Karpas-422 (cell line): Measurements from ENCODE around the gene CGN. TPM values are rescaled to one million over a fixed set of nuclear protein-coding genes. Genes with fewer than 3 reads are reported as not detected.

Experiments used
- DNase-seq: peaks from one replicate; pipeline ENCODE4 v3.0.0-alpha.2; 2015
- H2AFZ ChIP-seq: fragments of 200-600 bp; sonication (generic); 2 replicates; pipeline ENCODE4 v1.6.1; 2014; ENCODE audit warnings: antibody characterized with exemption, low read length, mixed read lengths
- H3K27ac ChIP-seq: fragments of 200-600 bp; sonication (generic); 2 replicates; pipeline ENCODE4 v1.5.1; 2014; ENCODE audit warnings: mild to moderate bottlenecking, low read length, moderate library complexity
- H3K27me3 ChIP-seq: fragments of 200-600 bp; sonication (generic); 2 replicates; pipeline ENCODE4 v1.6.1; 2014; ENCODE audit warnings: low read length, mixed read lengths
- H3K36me3 ChIP-seq: fragments of 200-600 bp; sonication (generic); 2 replicates; pipeline ENCODE4 v1.6.1; 2014; ENCODE audit warnings: low read length, mixed read lengths; ENCODE audit not compliant: insufficient read depth
- H3K4me1 ChIP-seq: fragments of 200-600 bp; sonication (generic); 2 replicates; pipeline ENCODE4 v1.6.1; 2014; ENCODE audit warnings: mild to moderate bottlenecking, low read length, mixed read lengths
- H3K4me2 ChIP-seq: fragments of 200-600 bp; sonication (generic); 2 replicates; pipeline ENCODE4 v1.6.1; 2014; ENCODE audit warnings: low read length, low read depth, mild to moderate bottlenecking; ENCODE audit not compliant: poor library complexity, severe bottlenecking
- H3K4me3 ChIP-seq: fragments of 200-600 bp; sonication (generic); 2 replicates; pipeline ENCODE4 v1.5.1; 2014; ENCODE audit warnings: mild to moderate bottlenecking, antibody characterized with exemption, low read length, mixed read lengths
- H3K79me2 ChIP-seq: fragments of 200-600 bp; sonication (generic); 2 replicates; pipeline ENCODE4 v1.6.1; 2014; ENCODE audit warnings: mild to moderate bottlenecking, low read length, mixed read lengths
- H3K9ac ChIP-seq: fragments of 200-600 bp; sonication (generic); 2 replicates; pipeline ENCODE4 v1.6.0; 2014; ENCODE audit warnings: low read length
- H3K9me2 ChIP-seq: fragments of 200-600 bp; sonication (generic), shearing (Covaris generic); replicated peaks from 2 replicates; pipeline ENCODE4 v1.6.0; 2014; ENCODE audit warnings: mild to moderate bottlenecking, low read length, moderate library complexity; ENCODE audit not compliant: insufficient read depth
- H3K9me3 ChIP-seq: fragments of 300-700, 200-600 bp; sonication (generic); 2 replicates; pipeline ENCODE4 v1.6.1; 2014; ENCODE audit warnings: low read length, mixed read lengths
- H4K20me1 ChIP-seq: fragments of 200-600 bp; sonication (generic); 2 replicates; pipeline ENCODE4 v1.6.1; 2014; ENCODE audit warnings: mild to moderate bottlenecking, antibody characterized with exemption, low read length, low read depth; ENCODE audit not compliant: insufficient read depth
- total RNA-seq: library from RNA; depleted of rRNA; stranded (reverse); fragments of >200 nt; shearing (Covaris generic); gene quantifications from 2 replicates; pipeline ENCODE4 v1.2.3, GENCODE V29; 2014; ENCODE audit warnings: low replicate concordance

CGN gene
- total RNA-seq, 1 experiment from 2014 or later, result not detected

DNA sequence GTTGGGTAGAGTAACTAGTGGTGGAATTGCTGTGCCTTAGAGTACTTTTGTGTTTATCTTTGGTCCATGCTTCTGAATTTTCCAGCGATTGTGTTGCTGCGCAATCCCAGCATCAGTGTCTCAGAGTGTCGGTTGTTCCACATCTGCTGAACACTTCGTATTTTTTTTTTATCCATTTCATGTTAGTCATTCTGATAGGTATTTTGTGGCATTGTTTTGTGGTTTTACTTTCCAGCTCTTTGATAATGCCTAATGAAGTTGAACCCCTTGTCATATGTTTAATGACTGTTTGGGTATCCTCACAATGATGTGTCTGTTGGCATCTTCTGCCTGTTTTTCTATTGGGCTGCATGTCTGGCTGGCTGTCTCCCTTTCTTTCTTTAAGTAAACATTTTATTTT is 42.5 kb downstream of the CGN start:
- Histone ChIP-seq H3K9me2 (no peaks in the 10 kb centered on the region), H4K20me1 (no peaks in the 10 kb centered on the region), H3K36me3 (no peaks in the 10 kb centered on the region), H3K9ac (no peak overlapping the region), H2AFZ (no peak overlapping the region), H3K4me1 (no peaks in the 10 kb centered on the region), H3K4me2 (no peak overlapping the region), H3K4me3 (no peak overlapping the region), H3K27ac (no peak overlapping the region), H3K79me2 (no peaks in the 10 kb centered on the region), H3K27me3 (no peaks in the 10 kb centered on the region), H3K9me3 (no peaks in the 10 kb centered on the region)
- no peak for DNase-seq

- no peak overlapping the region for H3K9ac ChIP-seq
- no peaks in the 10 kb centered on the region for H4K20me1 ChIP-seq
- H3K36me3 ChIP-seq, result no peaks in the 10 kb centered on the region
- no peak overlapping the region for H3K4me2 ChIP-seq
- no peak for DNase-seq
- H3K27me3 ChIP-seq, result no peaks in the 10 kb centered on the region
- H3K4me1 ChIP-seq, result no peaks in the 10 kb centered on the region
- H2AFZ ChIP-seq, result no peak overlapping the region
- H3K9me3 ChIP-seq, result no peaks in the 10 kb centered on the region
- no peaks in the 10 kb centered on the region for H3K9me2 ChIP-seq
- H3K4me3 ChIP-seq, result no peak overlapping the region
- no peak overlapping the region for H3K27ac ChIP-seq
- H3K79me2 ChIP-seq, result no peaks in the 10 kb centered on the region
These were observed 44.9 kb downstream of the CGN start for GRCh38 chr1:151556052-151556451.

GRCh38 chr1:151562661-151563060 is 51.5 kb downstream of the CGN start:
- Histone ChIP-seq H2AFZ (no peak overlapping the region), H3K9ac (no peak overlapping the region), H3K27me3 (no peaks in the 10 kb centered on the region), H3K79me2 (no peaks in the 10 kb centered on the region), H4K20me1 (no peaks in the 10 kb centered on the region), H3K9me3 (no peaks in the 10 kb centered on the region), H3K36me3 (no peaks in the 10 kb centered on the region), H3K4me3 (no peak overlapping the region), H3K9me2 (no peaks in the 10 kb centered on the region), H3K4me1 (peaks cover 6% of the 10 kb centered on the region), H3K4me2 (no peak overlapping the region), H3K27ac (no peak overlapping the region)
- DNase-seq, result no peak

- no peak overlapping the region for H3K27ac ChIP-seq
- no peak overlapping the region for H3K4me3 ChIP-seq
- no peak overlapping the region for H3K9ac ChIP-seq
- no peak overlapping the region for H3K4me2 ChIP-seq
- no peaks in the 10 kb centered on the region for H4K20me1 ChIP-seq
- no peak overlapping the region for H2AFZ ChIP-seq
- no peak for DNase-seq
- H3K4me1 ChIP-seq, result peaks cover 6% of the 10 kb centered on the region
- H3K9me3 ChIP-seq, result no peaks in the 10 kb centered on the region
- no peaks in the 10 kb centered on the region for H3K79me2 ChIP-seq
- no peaks in the 10 kb centered on the region for H3K27me3 ChIP-seq
- H3K36me3 ChIP-seq, result no peaks in the 10 kb centered on the region
- no peaks in the 10 kb centered on the region for H3K9me2 ChIP-seq
These were observed 52.2 kb downstream of the CGN start for GRCh38 chr1:151563376-151563775.

DNA sequence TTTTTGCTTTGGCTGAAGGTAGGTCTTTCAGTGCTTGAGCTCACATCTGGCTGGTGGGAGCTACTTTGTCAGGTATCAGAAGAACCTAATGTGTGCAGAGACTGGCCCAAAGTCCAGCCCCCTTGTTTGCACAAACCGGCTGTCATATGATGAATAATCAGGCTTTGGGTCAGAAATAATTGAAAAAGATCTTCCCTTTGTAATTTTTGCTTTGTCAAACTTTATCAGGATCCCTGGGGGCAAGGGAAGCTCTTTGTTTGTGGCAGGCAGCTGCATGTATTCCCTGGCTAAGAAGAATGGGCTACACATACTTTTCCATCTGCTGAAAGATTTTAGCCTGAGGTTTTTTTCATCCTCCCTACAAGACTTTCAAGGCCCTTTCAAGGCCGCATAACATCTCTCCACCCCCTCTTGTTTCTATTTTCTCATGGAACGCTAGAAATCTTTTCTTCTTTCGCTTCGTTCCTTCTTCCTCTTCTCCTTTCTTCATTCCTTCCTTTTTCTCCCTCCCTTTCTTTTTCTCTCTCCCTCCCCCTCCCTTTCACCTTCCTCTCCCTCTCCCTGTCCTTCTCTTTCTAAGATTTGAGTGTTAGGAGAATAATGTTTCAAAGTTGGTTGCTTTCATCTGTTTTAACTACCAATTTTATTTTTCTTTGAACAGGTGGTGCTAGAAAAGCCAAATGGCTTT is 54.5 kb downstream of the CGN start:
- no peak overlapping the region for H3K9ac ChIP-seq
- no peaks in the 10 kb centered on the region for H3K9me3 ChIP-seq
- H3K4me2 ChIP-seq, result no peak overlapping the region
- H3K9me2 ChIP-seq, result no peaks in the 10 kb centered on the region
- H3K4me1 ChIP-seq, result peaks cover 6% of the 10 kb centered on the region
- no peaks in the 10 kb centered on the region for H3K27me3 ChIP-seq
- H3K36me3 ChIP-seq, result no peaks in the 10 kb centered on the region
- H3K27ac ChIP-seq, result no peak overlapping the region
- H2AFZ ChIP-seq, result no peak overlapping the region
- H3K79me2 ChIP-seq, result no peaks in the 10 kb centered on the region
- DNase-seq, result no peak
- H3K4me3 ChIP-seq, result no peak overlapping the region
- H4K20me1 ChIP-seq, result no peaks in the 10 kb centered on the region

- H3K9ac ChIP-seq, result no peak overlapping the region
- no peaks in the 10 kb centered on the region for H3K27me3 ChIP-seq
- no peaks in the 10 kb centered on the region for H3K9me2 ChIP-seq
- no peak overlapping the region for H3K4me2 ChIP-seq
- H3K4me1 ChIP-seq, result peaks cover 6% of the 10 kb centered on the region
- H3K27ac ChIP-seq, result no peak overlapping the region
- H3K4me3 ChIP-seq, result no peak overlapping the region
- no peaks in the 10 kb centered on the region for H3K36me3 ChIP-seq
- H3K9me3 ChIP-seq, result no peaks in the 10 kb centered on the region
- no peaks in the 10 kb centered on the region for H4K20me1 ChIP-seq
- H3K79me2 ChIP-seq, result no peaks in the 10 kb centered on the region
- no peak overlapping the region for H2AFZ ChIP-seq
- DNase-seq, result no peak
These were observed 57.5 kb downstream of the CGN start for GRCh38 chr1:151568626-151569088.

DNA sequence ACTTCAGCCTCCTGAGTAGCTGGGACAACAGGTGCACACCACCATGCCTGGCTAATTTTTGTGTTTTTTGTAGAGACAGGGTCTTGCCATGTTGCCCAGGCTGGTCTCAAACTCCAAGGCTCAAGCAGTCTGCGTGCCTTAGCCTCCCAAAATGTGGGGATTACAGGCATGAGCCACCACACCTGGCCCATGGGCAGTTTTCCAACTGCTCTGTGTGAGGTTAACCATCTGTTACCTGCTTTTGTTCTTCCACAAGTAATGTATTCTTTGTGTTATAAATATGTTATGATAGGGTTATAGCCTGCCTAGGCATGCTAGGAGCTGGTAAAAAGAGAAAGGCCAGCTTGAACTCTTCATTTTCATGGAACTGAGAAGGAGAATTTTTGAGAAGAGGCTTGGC is 59.6 kb downstream of the CGN start:
- Histone ChIP-seq H3K4me2 (no peak overlapping the region), H3K9me2 (no peaks in the 10 kb centered on the region)
- DNase-seq, result no peak

GRCh38 chr1:151574575-151575529 is 63.7 kb downstream of the CGN start:
- H2AFZ ChIP-seq, result no peak overlapping the region
- H3K9ac ChIP-seq, result no peak overlapping the region
- no peaks in the 10 kb centered on the region for H3K9me3 ChIP-seq
- no peak overlapping the region for H3K4me3 ChIP-seq
- no peak overlapping the region for H3K4me2 ChIP-seq
- no peaks in the 10 kb centered on the region for H4K20me1 ChIP-seq
- H3K79me2 ChIP-seq, result no peaks in the 10 kb centered on the region
- no peak for DNase-seq
- no peaks in the 10 kb centered on the region for H3K9me2 ChIP-seq
- H3K27ac ChIP-seq, result no peak overlapping the region
- no peaks in the 10 kb centered on the region for H3K4me1 ChIP-seq
- no peaks in the 10 kb centered on the region for H3K27me3 ChIP-seq
- no peaks in the 10 kb centered on the region for H3K36me3 ChIP-seq

More for the DNA sequence above, 59.6 kb downstream of the CGN start:
- no peaks in the 10 kb centered on the region for H3K4me1 ChIP-seq
- no peak overlapping the region for H3K9ac ChIP-seq
- no peaks in the 10 kb centered on the region for H3K27me3 ChIP-seq
- no peak overlapping the region for H2AFZ ChIP-seq
- no peaks in the 10 kb centered on the region for H3K36me3 ChIP-seq
- no peaks in the 10 kb centered on the region for H4K20me1 ChIP-seq
- no peaks in the 10 kb centered on the region for H3K9me3 ChIP-seq
- H3K27ac ChIP-seq, result no peak overlapping the region
- H3K4me3 ChIP-seq, result no peak overlapping the region
- H3K79me2 ChIP-seq, result no peaks in the 10 kb centered on the region
